Measurements from ENCODE around the gene UBA52. TPM values are rescaled to one million over a fixed set of nuclear protein-coding genes. Genes with fewer than 3 reads are reported as not detected.

The UBA52 gene
- total and polyA plus RNA-seq, 12 donors: 634 to 1,276 (median 727) TPM

DNA sequence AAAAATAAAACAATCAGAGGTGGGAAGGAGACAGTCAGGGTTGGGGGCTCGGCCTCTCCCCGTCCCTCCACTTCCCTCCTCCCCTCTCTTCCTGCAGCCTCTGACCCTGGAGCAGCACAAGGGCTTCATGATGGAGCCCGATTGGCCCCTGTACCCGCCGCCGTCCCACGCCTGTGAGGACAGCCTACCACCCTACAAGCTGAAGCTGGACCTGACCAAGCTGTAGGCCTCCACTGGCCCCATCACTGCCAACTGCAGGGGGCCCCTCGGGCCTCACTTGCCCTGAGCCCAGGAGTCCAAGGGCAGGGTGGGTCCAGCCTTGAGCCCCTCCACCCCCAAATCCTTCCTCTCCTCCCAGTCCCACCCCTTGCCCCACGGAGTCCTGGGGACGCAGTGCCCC lies 48.7 kb downstream of the UBA52 start:
- no peaks in the 10 kb centered on the region for H3K36me3 ChIP-seq
- no peak overlapping the region for H3K27ac ChIP-seq
- ATAC-seq: no peak
- H3K4me3 ChIP-seq: no peak overlapping the region
- intact Hi-C loops (cut with DNase I): no loop called here
- TF ChIP-seq, protein P1, sequence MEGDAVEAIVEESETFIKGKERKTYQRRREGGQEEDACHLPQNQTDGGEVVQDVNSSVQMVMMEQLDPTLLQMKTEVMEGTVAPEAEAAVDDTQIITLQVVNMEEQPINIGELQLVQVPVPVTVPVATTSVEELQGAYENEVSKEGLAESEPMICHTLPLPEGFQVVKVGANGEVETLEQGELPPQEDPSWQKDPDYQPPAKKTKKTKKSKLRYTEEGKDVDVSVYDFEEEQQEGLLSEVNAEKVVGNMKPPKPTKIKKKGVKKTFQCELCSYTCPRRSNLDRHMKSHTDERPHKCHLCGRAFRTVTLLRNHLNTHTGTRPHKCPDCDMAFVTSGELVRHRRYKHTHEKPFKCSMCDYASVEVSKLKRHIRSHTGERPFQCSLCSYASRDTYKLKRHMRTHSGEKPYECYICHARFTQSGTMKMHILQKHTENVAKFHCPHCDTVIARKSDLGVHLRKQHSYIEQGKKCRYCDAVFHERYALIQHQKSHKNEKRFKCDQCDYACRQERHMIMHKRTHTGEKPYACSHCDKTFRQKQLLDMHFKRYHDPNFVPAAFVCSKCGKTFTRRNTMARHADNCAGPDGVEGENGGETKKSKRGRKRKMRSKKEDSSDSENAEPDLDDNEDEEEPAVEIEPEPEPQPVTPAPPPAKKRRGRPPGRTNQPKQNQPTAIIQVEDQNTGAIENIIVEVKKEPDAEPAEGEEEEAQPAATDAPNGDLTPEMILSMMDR (IDR thresholded peaks at IDR 0.05): no peak
- WGBS, 2 donors: 87 to 89% methylated on average over 10 of the region's 10 CpGs
- no peak for DNase-seq
- no peaks in the 10 kb centered on the region for H3K9me3 ChIP-seq
- H3K27me3 ChIP-seq: peaks cover 0 to 30% (median 25%) of the 10 kb centered on the region in 7 donors
- no peaks in the 10 kb centered on the region for H3K4me1 ChIP-seq

DNA sequence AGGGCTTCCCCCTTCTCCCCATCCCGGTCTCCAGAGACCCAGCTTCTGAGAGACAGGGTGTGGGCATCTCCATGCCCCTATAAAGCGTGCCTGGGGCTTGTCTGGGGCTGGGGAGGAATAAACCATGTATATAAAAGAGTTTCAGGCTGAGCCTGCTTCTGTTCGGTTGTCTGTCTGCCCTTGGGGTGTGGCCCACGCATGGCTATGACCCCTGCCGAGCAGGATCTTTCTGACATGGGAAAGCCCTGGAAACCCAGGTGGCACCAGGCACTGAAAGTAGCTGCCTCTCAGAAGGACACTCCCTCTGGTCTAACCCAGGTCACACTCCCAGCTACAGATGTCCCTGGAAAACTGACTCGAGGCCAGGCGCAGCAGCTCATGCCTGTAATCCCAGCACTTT lies 49.2 kb downstream of the UBA52 start:
- DNase-seq (no peak), ATAC-seq (no peak)
- peaks cover 0 to 25% (median 19%) of the 10 kb centered on the region in 7 donors for H3K27me3 ChIP-seq
- intact Hi-C loops (cut with DNase I): no loop called here
- H3K9me3 ChIP-seq: no peaks in the 10 kb centered on the region
- H3K4me1 ChIP-seq: no peaks in the 10 kb centered on the region
- WGBS, 2 donors: 85 to 90% methylated on average over 7 of the region's 7 CpGs
- H3K27ac ChIP-seq: no peak overlapping the region
- TF ChIP-seq, protein P1 (IDR thresholded peaks at IDR 0.05): no peak
- H3K4me3 ChIP-seq: no peak overlapping the region
- no peaks in the 10 kb centered on the region for H3K36me3 ChIP-seq

DNA sequence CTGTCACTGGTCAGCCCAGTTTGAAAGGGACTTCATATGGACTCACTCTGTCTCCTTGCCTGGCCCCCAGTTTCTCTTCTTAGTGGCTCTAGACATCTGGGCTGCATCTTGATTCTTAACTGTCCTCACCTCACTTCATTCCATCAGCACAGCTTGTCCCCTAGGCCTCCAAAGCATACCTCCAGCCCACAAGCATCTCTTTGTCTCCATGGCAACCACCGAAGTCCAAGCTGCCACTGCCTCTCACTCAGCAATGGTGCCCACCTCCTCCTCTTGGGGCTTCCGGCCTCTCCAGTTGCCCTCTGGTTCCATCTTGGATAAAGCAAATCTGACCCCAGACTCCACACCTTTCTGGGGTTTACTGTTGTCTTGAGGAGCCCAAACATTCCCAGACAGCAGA lies 55.2 kb downstream of the UBA52 start:
- H3K9me3 ChIP-seq: no peaks in the 10 kb centered on the region
- no peaks in the 10 kb centered on the region for H3K27me3 ChIP-seq
- TF ChIP-seq, protein P1 (IDR thresholded peaks at IDR 0.05): no peak
- no peak overlapping the region for H3K27ac ChIP-seq
- DNase-seq: no peak
- no peak overlapping the region for H3K4me3 ChIP-seq
- ATAC-seq: no peak
- intact Hi-C loops (cut with DNase I): no loop called here
- 66 to 76% methylated on average over 2 of the region's 2 CpGs for WGBS, 2 donors
- H3K36me3 ChIP-seq: no peaks in the 10 kb centered on the region
- no peaks in the 10 kb centered on the region for H3K4me1 ChIP-seq

Other genes with a start within 250 kb of the UBA52 start
- 100 to 1,000 TPM in 1 of 10 donors, 10 to 100 TPM in 9; 73.2 to 114 (median 93.3) TPM for gene LSM4, start 248.8 kb upstream of the UBA52 start, total RNA-seq
- 100 to 1,000 TPM; 135 to 163 TPM for gene LSM4, start 248.8 kb upstream of the UBA52 start, polyA plus RNA-seq
- 10 to 100 TPM; 36.0 to 61.3 (median 46.8) TPM for gene PGPEP1, start 231.3 kb upstream of the UBA52 start, total RNA-seq
- gene PGPEP1, start 231.3 kb upstream of the UBA52 start, polyA plus RNA-seq: 10 to 100 TPM; 10.0 to 27.2 TPM
- 1 to 10 TPM in 4 of 10 donors, under 1 TPM in 6; 0.44 to 2.5 (median 0.79) TPM for gene GDF15, start 185.7 kb upstream of the UBA52 start, total RNA-seq
- under 1 TPM; 0.44 to 0.62 TPM for gene GDF15, start 185.7 kb upstream of the UBA52 start, polyA plus RNA-seq
- 10 to 100 TPM in 1 of 10 donors, 1 to 10 TPM in 7, under 1 TPM in 2; 0.57 to 13.3 (median 1.8) TPM for gene LRRC25, start 174.2 kb upstream of the UBA52 start, total RNA-seq
- gene LRRC25, start 174.2 kb upstream of the UBA52 start, polyA plus RNA-seq: 1 to 10 TPM; 1.1 to 2.2 TPM
- gene SSBP4, start 152.5 kb upstream of the UBA52 start, total RNA-seq: 10 to 100 TPM; 17.6 to 47.1 (median 27.3) TPM
- gene SSBP4, start 152.5 kb upstream of the UBA52 start, polyA plus RNA-seq: 10 to 100 TPM; 41.3 to 51.6 TPM
- gene ISYNA1, start 133.7 kb upstream of the UBA52 start, total RNA-seq: 10 to 100 TPM; 12.6 to 40.7 (median 18.0) TPM
- 100 to 1,000 TPM in 1 of 2 donors, 10 to 100 TPM in 1; 21.4 to 137 TPM for gene ISYNA1, start 133.7 kb upstream of the UBA52 start, polyA plus RNA-seq
- 10 to 100 TPM in 2 of 10 donors, 1 to 10 TPM in 8; 5.7 to 13.1 (median 7.5) TPM for gene ELL, start 49.8 kb upstream of the UBA52 start, total RNA-seq
- 1 to 10 TPM; 4.0 to 6.7 TPM for gene ELL, start 49.8 kb upstream of the UBA52 start, polyA plus RNA-seq
- 100 to 1,000 TPM; 132 to 196 (median 151) TPM for gene FKBP8, start 28.3 kb upstream of the UBA52 start, total RNA-seq
- 100 to 1,000 TPM; 153 to 308 TPM for gene FKBP8, start 28.3 kb upstream of the UBA52 start, polyA plus RNA-seq
- gene KXD1, start 14.0 kb upstream of the UBA52 start, total RNA-seq: 10 to 100 TPM; 35.6 to 63.9 (median 45.6) TPM
- gene KXD1, start 14.0 kb upstream of the UBA52 start, polyA plus RNA-seq: 10 to 100 TPM; 41.2 to 88.6 TPM
- gene REX1BD, start 16.9 kb downstream of the UBA52 start, total RNA-seq: 10 to 100 TPM; 63.4 to 96.3 (median 68.7) TPM
- gene REX1BD, start 16.9 kb downstream of the UBA52 start, polyA plus RNA-seq: 100 to 1,000 TPM in 1 of 2 donors, 10 to 100 TPM in 1; 58.5 to 107 TPM
- gene CRLF1, start 34.9 kb downstream of the UBA52 start, total RNA-seq: 10 to 100 TPM in 3 of 10 donors, 1 to 10 TPM in 6, under 1 TPM in 1; 0.68 to 42.1 (median 4.5) TPM
- gene CRLF1, start 34.9 kb downstream of the UBA52 start, polyA plus RNA-seq: 100 to 1,000 TPM; 154 to 161 TPM
- gene TMEM59L, start 41.0 kb downstream of the UBA52 start, total RNA-seq: 1 to 10 TPM in 5 of 10 donors, under 1 TPM in 5; 0.13 to 4.5 (median 0.89) TPM
- gene TMEM59L, start 41.0 kb downstream of the UBA52 start, polyA plus RNA-seq: 10 to 100 TPM in 1 of 2 donors, 1 to 10 TPM in 1; 2.5 to 13.8 TPM
- gene KLHL26, start 65.2 kb downstream of the UBA52 start, total RNA-seq: 1 to 10 TPM; 4.6 to 8.2 (median 6.3) TPM
- gene KLHL26, start 65.2 kb downstream of the UBA52 start, polyA plus RNA-seq: 1 to 10 TPM; 3.4 to 4.6 TPM
- 10 to 100 TPM in 3 of 10 donors, 1 to 10 TPM in 7; 6.5 to 11.8 (median 9.3) TPM for gene CRTC1, start 111.8 kb downstream of the UBA52 start, total RNA-seq
- gene CRTC1, start 111.8 kb downstream of the UBA52 start, polyA plus RNA-seq: 1 to 10 TPM; 3.2 to 8.6 TPM
- gene COMP, start 219.4 kb downstream of the UBA52 start, total RNA-seq: 1 to 10 TPM in 3 of 10 donors, under 1 TPM in 5, not detected in 2; 0.13 to 5.9 (median 0.43) TPM
- gene COMP, start 219.4 kb downstream of the UBA52 start, polyA plus RNA-seq: 1 to 10 TPM in 1 of 2 donors, under 1 TPM in 1; 0.29 to 2.4 TPM

Data from heart right ventricle (tissue), 16 donors.